GM06990 (cell line): ENCODE measurements around the gene TELO2.

Experiments
- DNase-seq: peaks from one replicate; pipeline ENCODE4 v3.0.0-alpha.2; 2011; ENCODE audit not compliant: insufficient read length; ENCODE audit errors: extremely low read depth
- H3K27me3 ChIP-seq: replicated peaks from 2 replicates; pipeline ENCODE4 v1.6.0; 2011; ENCODE audit warnings: low read length; ENCODE audit not compliant: control insufficient read depth, insufficient read depth
- H3K36me3 ChIP-seq: 2 replicates; pipeline ENCODE4 v1.5.1; 2011; ENCODE audit warnings: low read length; ENCODE audit not compliant: control insufficient read depth, insufficient read depth
- H3K4me3 ChIP-seq: replicated peaks from 2 replicates; pipeline ENCODE4 v1.5.1; 2011; ENCODE audit warnings: low read depth, mild to moderate bottlenecking, control low read depth, low read length
- TF ChIP-seq, protein P1 (sequence below): IDR thresholded peaks from 2 replicates; pipeline ENCODE4 v1.5.1; 2011; ENCODE audit warnings: low read length, control low read depth, mild to moderate bottlenecking, inconsistent platforms; ENCODE audit not compliant: insufficient read depth, poor library complexity, severe bottlenecking

TELO2 gene

DNA sequence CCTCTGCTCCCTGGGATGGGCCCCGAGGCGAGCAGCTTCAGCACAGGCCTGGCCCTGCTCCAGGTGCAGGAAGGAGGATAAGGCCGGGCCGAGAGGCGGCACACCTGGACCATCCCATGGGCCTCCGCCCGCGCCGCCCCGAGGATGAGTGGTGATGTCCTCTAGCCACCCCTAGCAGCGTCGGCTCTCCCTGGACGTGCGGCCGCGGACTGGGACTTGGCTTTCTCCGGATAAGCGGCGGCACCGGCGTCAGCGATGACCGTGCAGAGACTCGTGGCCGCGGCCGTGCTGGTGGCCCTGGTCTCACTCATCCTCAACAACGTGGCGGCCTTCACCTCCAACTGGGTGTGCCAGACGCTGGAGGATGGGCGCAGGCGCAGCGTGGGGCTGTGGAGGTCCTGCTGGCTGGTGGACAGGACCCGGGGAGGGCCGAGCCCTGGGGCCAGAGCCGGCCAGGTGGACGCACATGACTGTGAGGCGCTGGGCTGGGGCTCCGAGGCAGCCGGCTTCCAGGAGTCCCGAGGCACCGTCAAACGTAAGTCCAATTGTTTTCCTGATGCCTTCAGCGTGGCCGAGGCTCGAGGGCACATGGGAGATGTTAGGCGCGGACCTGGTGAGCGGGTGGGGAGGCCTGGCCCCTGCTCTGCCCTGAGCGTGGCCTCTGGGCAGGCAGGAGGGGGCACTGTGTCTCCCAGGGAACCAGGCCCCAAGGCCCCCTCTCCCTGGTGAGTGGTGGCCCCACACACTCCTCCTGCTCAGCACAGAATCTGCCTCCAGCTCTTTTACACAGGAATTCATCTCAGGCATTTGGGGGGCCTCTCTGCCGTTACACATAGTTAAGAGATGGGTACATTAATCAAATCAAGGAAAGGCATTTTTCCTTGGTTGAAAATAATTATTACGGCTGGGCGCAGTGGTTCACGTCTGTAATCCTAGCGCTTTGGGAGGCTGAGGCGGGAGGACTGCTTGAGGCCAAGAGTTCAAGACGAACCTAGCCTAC is 41.2 kb downstream of the TELO2 start:
- TF ChIP-seq, protein P1, sequence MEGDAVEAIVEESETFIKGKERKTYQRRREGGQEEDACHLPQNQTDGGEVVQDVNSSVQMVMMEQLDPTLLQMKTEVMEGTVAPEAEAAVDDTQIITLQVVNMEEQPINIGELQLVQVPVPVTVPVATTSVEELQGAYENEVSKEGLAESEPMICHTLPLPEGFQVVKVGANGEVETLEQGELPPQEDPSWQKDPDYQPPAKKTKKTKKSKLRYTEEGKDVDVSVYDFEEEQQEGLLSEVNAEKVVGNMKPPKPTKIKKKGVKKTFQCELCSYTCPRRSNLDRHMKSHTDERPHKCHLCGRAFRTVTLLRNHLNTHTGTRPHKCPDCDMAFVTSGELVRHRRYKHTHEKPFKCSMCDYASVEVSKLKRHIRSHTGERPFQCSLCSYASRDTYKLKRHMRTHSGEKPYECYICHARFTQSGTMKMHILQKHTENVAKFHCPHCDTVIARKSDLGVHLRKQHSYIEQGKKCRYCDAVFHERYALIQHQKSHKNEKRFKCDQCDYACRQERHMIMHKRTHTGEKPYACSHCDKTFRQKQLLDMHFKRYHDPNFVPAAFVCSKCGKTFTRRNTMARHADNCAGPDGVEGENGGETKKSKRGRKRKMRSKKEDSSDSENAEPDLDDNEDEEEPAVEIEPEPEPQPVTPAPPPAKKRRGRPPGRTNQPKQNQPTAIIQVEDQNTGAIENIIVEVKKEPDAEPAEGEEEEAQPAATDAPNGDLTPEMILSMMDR, result no peak
- Histone ChIP-seq H3K4me3 (no peak overlapping the region), H3K36me3 (no peaks in the 10 kb centered on the region), H3K27me3 (no peaks in the 10 kb centered on the region; the same call in 1 of the 2 replicates)
- DNase-seq, result no peak

DNA sequence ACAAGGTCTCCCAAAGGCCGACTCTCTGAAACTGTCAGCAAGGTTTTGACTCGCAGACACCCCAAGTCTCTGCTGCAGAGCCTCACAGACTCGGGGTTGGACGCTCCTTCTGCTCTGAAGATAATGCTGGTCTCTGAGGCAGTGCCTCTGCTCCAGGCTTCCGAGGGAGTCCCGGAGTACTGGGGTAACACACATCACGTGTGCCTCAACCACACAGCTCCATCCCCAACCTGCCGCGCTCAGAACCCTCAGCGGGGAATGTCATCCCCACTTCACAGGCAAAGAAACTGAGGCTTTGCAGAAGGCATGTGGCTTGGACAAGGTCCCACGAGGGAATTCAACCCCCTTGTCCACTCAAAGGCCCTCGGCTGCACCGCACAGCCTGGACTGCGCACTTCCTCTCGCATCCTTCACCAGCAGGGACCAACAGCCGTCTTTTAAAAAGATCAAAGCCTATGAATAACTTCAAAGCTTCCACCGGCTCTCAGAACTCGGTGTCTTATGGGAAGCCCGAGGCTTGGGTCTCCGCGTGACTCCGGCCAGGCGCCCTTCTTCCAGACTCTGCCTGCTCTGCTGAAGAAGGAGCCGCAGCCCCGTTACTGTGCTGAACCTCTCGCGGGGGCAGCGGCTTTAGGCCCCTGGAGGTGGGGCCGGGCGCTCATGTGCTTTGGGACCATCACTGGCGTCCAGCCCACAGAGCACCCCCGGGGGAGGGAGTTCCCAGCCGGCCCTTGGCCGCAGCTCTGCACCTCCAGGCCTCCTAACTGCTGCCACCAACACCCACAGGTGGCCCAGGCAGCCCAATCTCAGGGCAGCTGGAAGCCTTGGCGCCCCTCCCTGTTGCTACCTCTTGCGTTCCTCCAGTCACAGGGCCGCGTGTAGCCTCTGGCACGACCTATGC is 42.5 kb downstream of the TELO2 start:
- no peaks in the 10 kb centered on the region; the same call in 1 of the 2 replicates for H3K27me3 ChIP-seq

DNA sequence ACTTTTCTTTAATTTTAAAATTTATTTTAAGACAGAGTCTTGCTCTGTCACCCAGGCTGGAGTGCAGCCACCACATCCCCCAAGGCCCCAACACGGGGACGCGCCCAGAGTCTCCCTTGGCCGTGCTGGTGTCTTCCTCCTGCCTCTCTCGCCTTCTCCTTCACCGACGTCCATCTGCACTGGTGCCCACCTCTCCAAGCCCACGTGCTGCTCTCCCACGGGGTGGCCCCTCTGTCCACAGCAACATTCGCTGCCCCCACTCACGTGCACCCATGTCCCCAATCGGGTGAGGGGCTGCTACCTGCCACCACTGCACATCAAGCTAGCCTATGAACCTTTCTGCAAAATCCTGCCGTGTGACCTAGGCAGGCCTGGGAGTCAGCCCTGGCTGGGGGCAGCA is 43.4 kb downstream of the TELO2 start:
- TF ChIP-seq, protein P1, result no peak
- Histone ChIP-seq H3K4me3 (no peak overlapping the region), H3K27me3 (no peaks in the 10 kb centered on the region; the same call in 1 of the 2 replicates), H3K36me3 (no peaks in the 10 kb centered on the region)
- DNase-seq, result no peak

More for the DNA sequence above, 42.5 kb downstream of the TELO2 start:
- Histone ChIP-seq H3K36me3 (no peaks in the 10 kb centered on the region), H3K4me3 (no peak overlapping the region)
- TF ChIP-seq, protein P1, result no peak
- no peak for DNase-seq

DNA sequence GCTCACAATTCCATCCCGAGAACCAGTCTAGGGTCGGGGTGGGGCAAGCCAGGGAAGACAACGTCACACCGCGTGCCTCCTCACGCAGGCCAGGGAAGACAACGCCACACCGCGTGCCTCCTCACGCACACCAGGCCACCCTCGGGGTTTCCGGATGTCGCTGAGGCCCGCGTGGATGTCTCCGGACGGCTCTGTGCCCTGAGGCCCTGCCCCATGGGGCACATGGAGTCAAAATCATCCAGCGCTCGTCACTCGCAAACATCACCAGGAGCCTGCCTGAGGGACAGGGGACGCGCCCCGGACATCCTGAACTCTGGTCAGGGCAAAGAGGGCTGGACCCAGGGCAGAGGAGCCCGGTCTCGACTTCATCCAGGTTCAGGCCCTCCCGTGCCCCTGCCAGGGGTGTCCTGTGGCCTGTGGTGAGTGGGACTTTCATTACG is 44.0 kb downstream of the TELO2 start:
- no peak for DNase-seq
- TF ChIP-seq, protein P1, result no peak
- H3K4me3 ChIP-seq, result no peak overlapping the region
- no peaks in the 10 kb centered on the region; the same call in 1 of the 2 replicates for H3K27me3 ChIP-seq
- H3K36me3 ChIP-seq, result no peaks in the 10 kb centered on the region

DNA sequence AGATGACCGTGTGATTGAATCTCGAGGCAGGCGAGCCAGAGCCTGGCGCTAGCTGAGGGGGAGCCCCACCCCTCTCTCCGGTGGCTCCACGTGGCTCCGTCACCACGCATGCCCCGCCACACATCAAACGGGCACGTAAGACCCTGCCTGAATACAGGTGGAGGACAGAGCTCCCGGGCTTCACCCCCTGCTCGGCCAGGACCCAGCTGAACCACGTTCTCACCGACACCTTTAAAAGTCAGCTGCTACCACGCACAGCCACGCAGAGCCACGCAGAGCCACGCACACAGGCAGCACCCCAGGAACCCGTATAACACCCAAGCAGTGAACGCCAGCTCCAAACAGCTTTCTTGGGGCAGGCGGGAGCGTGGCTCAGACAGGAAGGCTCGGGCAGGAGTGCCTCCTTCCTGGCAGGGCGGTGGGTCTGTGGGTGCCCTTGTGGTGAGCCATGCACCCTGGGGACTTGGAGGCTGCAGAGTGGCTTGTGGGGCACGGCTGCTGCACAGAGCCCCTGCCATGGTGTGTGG is 44.7 kb downstream of the TELO2 start:
- no peak overlapping the region for H3K4me3 ChIP-seq
- no peaks in the 10 kb centered on the region; the same call in 1 of the 2 replicates for H3K27me3 ChIP-seq
- TF ChIP-seq, protein P1, result no peak
- no peaks in the 10 kb centered on the region for H3K36me3 ChIP-seq
- no peak for DNase-seq
